HL-60 (cell line): ENCODE data around the gene BLOC1S5.

Experiments used
- GABPA ChIP-seq: IDR thresholded peaks from 2 replicates; pipeline ENCODE4 v1.6.1; 2012; ENCODE audit warnings: low read depth
- POLR2AphosphoS5 ChIP-seq: IDR thresholded peaks from 2 replicates; pipeline ENCODE4 v1.6.1; 2012; ENCODE audit warnings: low read depth
- SPI1 ChIP-seq: IDR thresholded peaks from 2 replicates; pipeline ENCODE4 v1.6.1; 2012; ENCODE audit warnings: low read depth, mild to moderate bottlenecking, borderline replicate concordance
- TF ChIP-seq, protein P1 (sequence below): IDR thresholded peaks from one replicate; pipeline ENCODE4 v1.5.1; 2011; ENCODE audit warnings: low read length, control low read depth, inconsistent platforms; ENCODE audit not compliant: insufficient read depth

DNA sequence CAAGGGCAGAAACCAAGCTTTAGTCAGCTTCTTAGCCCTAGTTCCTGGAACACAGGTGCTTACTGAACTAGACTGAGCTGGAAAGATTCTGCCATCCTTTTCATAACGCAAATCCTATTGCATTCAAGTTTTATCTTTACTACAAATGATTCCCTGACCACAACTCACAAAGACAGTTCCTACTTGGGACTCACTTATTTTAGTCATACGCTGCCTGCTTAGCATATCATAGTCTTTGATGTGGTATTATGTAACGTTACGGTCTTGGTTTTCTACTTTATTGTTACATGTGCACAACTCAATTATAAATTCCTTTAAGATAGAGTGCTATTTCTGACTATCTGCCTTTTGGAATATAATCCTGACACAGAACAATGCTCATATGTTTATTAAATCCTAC, 59.1 kb downstream of the BLOC1S5 start:
- TF ChIP-seq SPI1 = no peak
- TF ChIP-seq, protein P1, sequence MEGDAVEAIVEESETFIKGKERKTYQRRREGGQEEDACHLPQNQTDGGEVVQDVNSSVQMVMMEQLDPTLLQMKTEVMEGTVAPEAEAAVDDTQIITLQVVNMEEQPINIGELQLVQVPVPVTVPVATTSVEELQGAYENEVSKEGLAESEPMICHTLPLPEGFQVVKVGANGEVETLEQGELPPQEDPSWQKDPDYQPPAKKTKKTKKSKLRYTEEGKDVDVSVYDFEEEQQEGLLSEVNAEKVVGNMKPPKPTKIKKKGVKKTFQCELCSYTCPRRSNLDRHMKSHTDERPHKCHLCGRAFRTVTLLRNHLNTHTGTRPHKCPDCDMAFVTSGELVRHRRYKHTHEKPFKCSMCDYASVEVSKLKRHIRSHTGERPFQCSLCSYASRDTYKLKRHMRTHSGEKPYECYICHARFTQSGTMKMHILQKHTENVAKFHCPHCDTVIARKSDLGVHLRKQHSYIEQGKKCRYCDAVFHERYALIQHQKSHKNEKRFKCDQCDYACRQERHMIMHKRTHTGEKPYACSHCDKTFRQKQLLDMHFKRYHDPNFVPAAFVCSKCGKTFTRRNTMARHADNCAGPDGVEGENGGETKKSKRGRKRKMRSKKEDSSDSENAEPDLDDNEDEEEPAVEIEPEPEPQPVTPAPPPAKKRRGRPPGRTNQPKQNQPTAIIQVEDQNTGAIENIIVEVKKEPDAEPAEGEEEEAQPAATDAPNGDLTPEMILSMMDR = no peak
- TF ChIP-seq GABPA = no peak
- TF ChIP-seq POLR2AphosphoS5 = no peak
